Vagina (tissue), 2 donors: ENCODE data around the gene TBC1D25.

Experiments
- POLR2A ChIP-seq, 2 donors: fragments of 450-650 bp; IDR thresholded peaks; one replicate each; pipeline ENCODE4 v1.6.1; 2017; ENCODE audit warnings: antibody characterized with exemption in 2 of 2, mild to moderate bottlenecking in 2 of 2, moderate library complexity in 2 of 2
- POLR2AphosphoS5 ChIP-seq, 2 donors: sonication (generic); formaldehyde crosslinking; IDR thresholded peaks; one replicate each; pipeline ENCODE4 v1.9.0; 2017; ENCODE audit warnings: antibody characterized with exemption in 2 of 2, mild to moderate bottlenecking in 2 of 2, low read depth in 1 of 2; ENCODE audit not compliant: insufficient read depth in 1 of 2
- TF ChIP-seq, protein P1 (sequence below), 3 experiments: fragments of 450-650 bp in 2 of 3; fragments of 200-600 bp in 1 of 3; sonication (generic) in 1 of 3; IDR thresholded peaks; one replicate each; pipeline ENCODE4 v1.5.1; 2017 to 2019; ENCODE audit warnings: antibody characterized with exemption in 3 of 3, mild to moderate bottlenecking in 2 of 3, moderate library complexity in 2 of 3

DNA sequence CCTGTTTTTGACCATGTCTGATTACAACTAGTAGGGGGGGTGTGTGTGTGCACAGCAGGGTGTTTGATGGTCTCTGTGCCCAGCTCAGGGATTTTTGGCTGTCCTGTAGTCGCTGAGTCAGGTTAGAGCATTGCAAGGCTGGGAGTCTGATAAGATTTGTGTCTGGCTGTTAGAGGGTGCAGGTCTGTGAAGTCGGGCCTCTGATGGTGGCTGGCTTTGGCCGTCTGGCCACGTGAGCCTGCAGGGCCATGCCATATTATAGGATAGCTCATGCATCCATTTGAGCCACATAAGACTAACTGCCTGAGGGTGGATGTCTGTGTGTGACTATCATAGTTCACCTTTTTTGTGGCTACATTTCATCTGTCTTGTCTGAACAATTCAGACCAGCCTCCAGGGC, 25.8 kb upstream of the TBC1D25 start:
- TF ChIP-seq, protein P1, sequence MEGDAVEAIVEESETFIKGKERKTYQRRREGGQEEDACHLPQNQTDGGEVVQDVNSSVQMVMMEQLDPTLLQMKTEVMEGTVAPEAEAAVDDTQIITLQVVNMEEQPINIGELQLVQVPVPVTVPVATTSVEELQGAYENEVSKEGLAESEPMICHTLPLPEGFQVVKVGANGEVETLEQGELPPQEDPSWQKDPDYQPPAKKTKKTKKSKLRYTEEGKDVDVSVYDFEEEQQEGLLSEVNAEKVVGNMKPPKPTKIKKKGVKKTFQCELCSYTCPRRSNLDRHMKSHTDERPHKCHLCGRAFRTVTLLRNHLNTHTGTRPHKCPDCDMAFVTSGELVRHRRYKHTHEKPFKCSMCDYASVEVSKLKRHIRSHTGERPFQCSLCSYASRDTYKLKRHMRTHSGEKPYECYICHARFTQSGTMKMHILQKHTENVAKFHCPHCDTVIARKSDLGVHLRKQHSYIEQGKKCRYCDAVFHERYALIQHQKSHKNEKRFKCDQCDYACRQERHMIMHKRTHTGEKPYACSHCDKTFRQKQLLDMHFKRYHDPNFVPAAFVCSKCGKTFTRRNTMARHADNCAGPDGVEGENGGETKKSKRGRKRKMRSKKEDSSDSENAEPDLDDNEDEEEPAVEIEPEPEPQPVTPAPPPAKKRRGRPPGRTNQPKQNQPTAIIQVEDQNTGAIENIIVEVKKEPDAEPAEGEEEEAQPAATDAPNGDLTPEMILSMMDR (IDR thresholded peaks at IDR 0.05): no peak
- TF ChIP-seq POLR2A (IDR thresholded peaks at IDR 0.05): no peak
- TF ChIP-seq POLR2AphosphoS5 (IDR thresholded peaks at IDR 0.05; ENCODE audit: insufficient read depth in 1 of 2, low read depth in 1 of 2): no peak
